GM19324 (cell line): ENCODE measurements around the gene CDKN1C.
A peak's percentile ranks its signal among the peaks of the same experiment; 100 is the strongest.
"Not testable (repeated sequence)": the region's sequence is repeated elsewhere in the genome, so short reads cannot be mapped to it uniquely, and the experiment has no call there.

Source experiments
- ATAC-seq: cut with Tn5 transposase; IDR thresholded peaks from one replicate; pipeline ENCODE4 v1.9.1; 2021; ENCODE audit warnings: mild to moderate bottlenecking, moderate library complexity; ENCODE audit not compliant: unreplicated experiment, low FRiP score

CDKN1C gene

DNA sequence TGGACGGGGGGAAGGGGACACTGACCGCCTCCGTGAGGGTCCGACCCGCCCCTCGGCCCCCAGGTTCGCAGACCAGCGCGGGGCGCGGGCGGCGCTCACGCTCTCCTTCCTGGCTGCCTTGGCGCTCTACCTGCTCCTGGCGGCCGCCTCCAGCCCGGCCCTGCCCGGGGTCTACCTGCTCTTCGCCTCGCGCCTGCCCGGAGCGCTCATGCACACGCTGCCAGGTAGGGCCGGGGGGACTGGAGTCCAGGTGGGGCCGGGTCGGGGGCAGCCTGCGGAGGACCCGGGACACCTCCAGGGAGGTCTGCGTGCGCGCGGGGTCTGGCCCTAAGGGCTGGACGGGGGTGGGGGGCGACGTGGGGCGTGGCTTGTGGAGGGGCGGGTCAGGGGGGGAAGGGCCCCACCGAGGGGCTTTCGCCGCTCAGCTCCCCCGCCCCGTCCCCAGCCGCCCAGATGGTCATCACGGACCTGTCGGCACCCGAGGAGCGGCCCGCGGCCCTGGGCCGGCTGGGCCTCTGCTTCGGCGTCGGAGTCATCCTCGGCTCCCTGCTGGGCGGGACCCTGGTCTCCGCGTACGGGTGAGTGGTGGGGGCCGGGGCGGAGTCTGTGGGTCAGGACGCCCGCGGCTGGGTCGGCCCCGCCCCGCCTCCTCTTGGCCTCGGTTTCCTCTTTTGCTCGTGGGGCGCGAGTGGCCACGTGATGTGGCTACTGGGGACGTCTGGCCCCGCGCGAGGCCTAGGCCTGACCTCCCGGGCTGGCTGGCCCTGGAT, 23.7 kb upstream of the CDKN1C start:
- no peak for ATAC-seq

DNA sequence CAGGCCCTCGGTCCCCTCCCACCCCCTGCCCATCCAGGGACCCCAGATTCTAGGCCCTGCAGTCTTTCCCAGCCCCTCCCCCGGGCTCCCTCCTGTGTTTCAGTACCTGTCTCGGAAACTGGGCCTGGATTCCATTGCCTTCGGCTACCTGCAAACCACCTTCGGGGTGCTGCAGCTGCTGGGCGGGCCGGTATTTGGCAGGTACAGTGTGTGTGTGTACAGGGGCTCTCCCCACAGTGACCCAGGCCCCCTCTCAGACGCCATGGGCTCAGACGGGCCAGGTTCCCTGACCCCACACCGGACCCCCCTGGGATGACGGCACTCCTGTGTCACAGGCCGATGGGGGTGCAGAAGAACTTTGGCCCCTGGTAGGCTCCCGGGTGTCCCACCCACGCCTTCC, 22.6 kb upstream of the CDKN1C start:
- no peak for ATAC-seq

DNA sequence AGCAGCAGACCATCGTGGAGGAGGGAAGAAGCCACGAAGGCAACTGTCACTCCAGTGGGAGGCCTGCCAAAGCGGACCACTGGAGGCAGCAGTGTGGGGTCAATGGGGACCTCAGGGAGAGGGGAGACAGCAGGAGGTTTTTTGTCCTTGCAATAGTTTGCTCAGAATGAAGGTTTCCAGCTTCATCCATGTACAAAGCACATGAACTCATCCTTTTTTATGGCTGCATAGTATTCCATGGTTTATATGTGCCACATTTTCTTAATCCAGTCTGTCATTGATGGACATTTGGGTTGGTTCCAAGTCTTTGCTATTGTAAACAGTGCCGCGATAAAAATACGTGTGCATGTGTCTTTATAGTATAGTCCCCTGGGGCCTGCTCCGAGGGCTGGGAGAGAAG, 19.7 kb upstream of the CDKN1C start:
- ATAC-seq: not testable (repeated sequence)

DNA sequence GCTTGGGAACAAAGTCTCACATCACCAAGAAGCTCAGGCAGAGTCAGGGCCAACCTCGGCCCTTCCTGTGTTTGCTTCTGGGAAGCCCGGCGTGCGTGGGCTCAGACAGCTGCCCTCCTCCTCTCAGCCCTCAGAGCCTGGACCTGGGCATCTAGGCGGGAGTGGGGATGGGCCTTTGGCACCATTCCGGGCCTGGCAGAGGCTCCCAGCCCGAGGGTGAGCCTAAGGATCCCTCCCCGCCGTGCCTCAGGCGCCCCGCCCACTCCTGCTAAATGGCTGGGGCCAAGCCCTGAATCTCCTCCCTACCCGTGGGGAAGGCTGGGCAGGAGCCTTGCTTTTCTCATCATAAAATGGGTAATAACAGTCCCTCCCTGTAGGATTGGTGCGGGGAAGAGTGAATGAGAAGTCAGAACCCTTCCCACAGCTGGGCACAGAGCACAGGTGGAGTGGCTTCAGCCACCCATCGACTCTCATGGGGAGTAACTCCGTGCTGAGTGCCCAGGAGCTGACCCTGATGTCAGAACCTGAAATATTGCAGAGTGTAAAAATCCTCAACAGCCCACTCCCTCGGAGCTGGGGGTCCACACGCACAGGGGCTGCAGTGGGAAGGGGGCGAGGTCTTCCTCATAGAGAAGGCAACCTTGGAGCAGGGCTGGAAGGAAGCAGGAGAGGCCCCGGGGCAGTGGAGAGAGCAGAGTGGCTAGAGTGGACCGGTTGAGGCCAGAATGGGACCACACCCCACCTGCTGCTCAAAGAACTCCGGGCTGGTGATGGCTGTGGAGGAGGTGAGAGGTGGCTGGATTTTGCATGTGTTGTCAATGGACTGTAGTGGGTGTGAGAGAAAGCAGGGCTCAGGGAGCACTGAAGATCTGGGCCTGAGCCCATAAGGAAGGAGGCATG, 18.8 kb upstream of the CDKN1C start:
- no peak for ATAC-seq

DNA sequence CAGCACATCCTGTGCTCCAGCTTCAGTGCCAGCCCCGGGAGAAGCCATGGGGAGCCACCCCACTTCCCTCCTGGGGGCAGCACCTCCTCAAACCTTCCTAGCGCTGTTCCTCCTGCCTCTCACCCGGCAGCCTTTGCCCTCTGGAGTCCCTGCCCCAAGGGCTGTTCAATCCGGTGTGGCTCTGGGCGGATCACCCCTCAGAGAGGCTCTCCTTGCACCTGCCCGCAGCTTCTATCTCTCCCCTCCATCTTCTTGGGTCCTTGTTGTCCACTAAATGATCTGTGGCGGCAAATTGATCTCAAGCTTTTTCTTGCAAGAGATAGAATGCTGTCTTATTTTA, 18.1 kb upstream of the CDKN1C start:
- ATAC-seq: no peak

DNA sequence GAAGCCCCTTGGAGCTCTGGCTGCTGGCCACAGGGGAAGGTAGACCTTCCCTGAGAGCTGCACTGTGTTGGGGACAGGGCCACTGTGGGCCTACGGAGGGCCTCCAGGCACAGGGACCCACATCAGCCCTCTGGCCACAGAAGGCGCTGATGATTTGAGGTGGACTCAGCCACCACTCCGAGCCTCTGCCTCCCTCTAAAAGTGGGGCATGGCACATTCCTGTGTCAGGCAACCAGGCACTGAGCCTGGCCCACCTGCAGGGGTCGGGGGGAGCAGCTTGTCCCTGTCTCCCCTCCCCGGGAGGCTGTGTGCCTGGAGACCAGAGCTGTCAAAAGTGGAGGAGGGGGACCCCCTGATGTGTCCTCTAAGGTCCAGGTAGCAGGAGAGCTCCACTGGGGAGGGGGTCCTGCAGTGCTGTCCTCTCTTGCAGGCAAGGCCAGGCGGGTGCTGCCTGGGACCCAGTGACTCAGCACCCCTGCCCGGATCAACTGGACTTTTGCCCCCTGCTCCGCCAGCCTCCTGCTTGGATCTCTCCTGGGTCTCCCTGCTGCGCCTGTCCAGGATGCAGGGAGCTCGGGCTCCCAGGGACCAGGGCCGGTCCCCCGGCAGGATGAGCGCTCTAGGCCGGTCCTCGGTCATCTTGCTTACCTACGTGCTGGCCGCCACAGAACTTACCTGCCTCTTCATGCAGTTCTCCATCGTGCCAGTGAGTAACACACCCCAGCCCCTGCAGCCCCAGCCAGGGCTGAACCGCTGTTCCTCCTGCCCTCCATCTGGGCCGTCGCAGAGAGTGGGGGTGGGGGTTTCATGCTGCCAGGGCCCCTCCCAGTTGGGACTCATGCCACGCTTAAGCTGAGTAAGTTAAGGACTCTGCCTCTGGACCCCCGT, 17.5 kb upstream of the CDKN1C start:
- ATAC-seq: no peak

DNA sequence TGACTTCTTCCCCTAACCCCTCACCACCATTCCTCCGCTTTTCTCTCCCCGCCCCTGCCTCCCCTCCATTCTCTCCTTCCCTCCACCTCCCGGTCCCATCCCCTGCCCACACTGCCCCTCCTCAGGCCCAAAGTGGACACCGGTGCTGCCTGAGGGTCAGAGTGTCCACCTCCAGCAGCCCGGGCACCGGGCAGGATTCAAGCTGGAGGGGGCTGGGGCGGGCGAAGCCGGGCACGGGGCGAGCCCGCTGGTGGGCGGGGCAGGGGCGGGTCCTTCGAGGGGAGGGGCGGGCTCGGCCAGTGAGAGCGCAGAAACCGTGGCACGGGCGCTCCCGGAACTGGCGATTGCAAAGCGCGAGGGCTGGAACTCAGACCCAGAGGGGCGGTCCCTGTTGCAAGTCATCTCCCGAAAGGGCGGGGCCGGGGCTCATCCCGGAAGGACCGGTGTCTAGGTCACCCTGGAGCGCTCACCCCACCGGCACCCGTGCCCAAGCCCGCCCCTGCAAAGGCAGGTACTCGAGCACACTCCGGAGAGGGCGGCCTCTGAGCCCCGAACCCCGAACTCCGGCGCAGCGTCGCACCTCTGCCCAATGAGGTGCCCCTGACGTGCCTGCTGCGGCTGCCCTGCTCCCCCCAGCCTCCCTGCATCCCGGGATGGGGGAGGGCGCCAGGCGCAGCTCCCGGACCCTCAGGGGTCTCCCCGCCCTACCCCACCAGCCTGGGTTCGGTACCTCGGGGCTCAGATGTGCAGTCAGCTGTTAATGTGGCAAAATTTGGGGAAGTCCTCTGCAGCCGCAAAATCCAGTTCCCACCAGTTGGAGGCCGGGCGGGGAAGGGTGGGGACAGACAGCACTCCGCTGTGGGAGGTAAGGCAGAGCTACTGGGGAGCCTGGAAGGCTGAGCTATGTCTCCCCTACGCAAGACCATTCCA, 16.5 kb upstream of the CDKN1C start:
- peak; percentile 92 for ATAC-seq

DNA sequence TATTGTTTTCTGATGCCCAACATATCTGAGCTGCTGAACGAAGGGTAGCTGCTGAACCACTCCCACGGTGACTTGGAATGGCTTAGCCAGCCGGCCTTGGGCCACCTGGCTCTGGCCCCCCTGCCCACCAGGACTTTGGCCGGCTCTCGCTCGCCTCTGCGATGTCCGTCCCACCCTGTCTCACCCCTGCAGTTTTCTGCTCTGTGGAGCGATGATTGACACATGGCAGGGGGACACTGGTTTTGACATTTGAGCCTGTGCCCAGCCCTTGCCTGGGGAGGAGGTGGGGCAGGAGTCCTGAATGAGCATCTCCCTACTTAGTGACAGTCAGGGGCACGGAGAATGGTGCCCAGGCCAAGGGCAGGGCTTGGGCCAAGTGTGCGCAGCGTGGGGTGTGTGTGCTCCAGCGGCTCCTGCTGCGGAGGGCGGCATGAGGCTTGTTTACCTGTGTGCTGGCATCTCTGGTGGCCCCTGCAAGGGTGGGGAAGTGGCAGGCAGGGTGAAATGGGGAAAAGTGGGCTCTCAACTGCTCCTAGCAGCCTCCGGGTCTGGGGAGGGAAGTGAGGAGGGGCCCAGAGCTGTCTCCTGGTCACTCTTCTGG, 15.7 kb upstream of the CDKN1C start:
- no peak for ATAC-seq

DNA sequence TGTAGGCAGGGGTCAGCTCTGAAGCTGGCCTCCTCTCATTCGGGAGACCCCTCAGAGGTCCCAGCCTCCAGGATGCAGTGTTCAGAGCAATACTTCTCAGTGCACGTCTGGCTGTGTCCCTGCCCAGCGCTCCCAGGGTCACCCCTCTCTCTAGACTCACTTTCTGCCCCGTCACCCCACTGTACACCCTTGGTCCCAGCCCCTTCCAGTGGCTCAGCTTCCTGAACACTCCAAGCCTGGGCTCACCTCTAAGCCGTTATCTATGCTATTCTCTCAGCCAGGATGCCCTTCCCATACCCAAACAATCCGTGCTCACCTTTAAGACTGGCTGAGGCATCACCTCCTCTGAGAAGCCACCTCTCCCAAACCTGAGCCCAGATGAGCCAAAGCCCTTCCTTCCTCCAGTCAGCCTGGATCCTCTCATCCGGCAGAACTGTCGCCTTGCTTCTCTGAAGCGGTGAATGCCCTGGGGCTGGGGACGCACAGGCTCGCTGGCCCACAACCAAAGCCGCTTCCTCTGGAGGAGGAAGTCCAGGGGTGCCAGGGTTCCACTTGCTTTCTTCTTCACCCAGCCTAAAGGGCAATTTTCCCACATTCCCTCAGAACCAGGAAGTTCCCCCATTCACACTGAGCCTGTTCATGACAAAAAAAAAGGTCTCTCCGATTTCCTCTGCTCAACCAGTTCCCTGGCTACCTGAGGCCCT, 13.7 kb upstream of the CDKN1C start:
- ATAC-seq: no peak

DNA sequence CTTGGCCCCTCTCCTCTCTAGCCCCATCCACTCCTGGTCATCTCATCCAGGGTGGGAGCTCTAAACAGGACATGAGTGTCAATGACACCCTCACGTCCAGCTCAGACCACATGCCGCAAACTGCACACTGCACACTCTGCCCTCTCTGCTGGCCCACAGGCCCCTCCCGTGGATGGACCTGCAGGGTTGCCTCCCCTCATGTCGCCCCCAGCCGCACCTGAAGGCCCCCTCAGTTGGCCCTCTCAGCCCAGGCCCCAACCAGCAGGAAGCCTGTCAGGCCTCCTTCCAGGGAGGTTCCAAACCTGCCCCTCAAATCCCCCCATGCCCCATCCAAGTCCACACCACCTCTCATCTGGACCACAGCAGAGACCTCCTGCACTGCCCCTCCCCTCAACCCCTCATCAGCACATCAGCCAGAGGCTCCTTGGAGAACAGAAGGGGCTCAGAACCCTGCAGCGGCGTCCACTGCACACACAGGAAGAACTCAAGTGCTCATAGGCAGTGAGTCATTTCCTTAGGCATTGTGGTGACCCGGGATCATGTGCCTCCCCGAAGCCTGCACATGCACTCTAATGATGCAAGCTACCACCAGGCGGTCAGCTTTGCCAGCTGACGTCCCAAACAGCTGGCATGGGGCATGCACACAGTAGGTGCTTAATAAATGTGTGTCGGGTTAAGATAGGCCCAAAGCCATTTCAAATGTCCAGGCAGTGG, 12.9 kb upstream of the CDKN1C start:
- ATAC-seq: no peak

DNA sequence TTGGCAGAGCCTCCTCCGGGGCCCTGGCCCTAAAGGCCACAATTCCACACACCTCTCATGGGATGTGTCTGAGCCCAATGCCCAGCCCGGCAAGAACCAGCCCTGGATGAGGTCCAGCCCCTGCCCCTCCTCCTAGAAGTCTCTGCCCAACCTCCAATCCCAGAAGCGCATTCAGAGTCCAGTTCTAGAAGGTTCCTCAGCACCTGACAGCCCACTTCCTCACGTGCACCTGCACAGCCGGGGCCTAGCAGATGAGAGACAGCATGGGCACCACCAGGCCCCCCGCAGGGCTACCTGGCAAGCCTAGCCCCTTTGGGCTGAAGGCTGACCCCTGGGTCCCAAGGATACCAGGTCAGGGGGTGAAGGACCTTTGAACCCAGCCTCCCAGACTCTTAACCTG, 11.5 kb upstream of the CDKN1C start:
- no peak for ATAC-seq

DNA sequence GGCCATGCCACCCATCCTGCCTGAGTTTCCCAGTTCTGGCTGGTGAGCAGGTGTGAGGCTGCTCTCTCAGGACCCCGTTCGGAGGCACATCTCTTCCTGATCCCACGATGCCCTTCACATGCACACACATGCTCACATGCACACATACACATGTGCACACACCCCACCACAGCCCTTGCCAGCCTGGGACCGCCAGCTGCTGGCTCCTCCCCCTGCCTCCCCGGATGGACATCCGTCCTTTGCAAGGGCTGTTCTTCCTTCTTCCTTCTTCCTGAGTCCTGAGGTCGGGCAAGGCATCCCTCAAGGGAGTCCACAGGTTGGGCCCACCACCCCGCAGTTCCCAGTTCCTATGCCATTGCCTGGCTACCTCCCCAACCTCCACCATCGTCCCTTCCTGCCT, 10.5 kb upstream of the CDKN1C start:
- ATAC-seq: no peak

DNA sequence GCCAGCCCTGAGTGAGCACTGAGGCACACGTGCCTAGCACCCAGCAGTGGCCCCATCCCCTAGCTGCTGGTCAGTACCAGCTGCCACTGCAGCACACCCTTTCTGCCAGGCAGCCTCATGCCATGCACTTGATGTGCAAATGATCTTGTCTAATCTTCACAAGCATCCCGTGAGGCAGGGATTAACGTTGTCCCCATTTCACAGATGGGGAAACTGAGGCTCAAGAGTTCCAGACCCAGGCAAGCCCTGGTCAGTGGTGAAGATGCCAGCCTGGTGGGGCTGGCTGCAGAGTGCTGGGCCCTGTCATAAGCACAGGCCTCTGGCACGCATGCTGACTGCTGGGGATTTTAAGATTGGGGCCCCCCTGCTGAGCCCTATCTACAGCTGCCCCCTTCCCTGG, 8.4 kb upstream of the CDKN1C start:
- no peak for ATAC-seq

DNA sequence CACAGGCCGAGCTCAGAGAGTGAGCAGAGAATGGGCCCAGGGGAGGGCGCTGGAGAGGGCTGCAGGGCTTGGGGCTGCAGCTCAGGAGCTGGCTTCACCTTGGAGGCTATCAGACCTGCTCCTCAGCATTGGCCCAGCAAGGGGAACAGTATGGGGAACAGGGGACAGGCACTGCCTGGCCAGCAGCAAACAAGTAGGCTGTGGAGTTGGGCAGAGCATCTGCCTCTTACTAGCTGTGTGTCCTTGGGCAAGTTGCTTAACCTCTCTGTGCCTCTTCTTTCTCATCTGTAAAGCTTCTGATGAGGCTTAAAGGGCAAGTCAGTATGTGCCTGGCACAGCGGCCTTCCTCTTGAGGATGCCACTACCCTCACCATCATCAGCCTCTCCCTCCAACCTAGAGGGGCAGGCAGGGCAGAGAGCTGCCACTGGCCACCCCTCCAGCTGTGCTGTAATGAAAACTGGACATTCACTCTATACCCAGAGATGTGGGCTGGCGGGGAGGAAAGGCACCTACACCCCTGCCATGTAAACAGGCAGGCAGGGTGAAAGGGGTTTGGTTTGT, 7.5 kb upstream of the CDKN1C start:
- ATAC-seq: no peak

DNA sequence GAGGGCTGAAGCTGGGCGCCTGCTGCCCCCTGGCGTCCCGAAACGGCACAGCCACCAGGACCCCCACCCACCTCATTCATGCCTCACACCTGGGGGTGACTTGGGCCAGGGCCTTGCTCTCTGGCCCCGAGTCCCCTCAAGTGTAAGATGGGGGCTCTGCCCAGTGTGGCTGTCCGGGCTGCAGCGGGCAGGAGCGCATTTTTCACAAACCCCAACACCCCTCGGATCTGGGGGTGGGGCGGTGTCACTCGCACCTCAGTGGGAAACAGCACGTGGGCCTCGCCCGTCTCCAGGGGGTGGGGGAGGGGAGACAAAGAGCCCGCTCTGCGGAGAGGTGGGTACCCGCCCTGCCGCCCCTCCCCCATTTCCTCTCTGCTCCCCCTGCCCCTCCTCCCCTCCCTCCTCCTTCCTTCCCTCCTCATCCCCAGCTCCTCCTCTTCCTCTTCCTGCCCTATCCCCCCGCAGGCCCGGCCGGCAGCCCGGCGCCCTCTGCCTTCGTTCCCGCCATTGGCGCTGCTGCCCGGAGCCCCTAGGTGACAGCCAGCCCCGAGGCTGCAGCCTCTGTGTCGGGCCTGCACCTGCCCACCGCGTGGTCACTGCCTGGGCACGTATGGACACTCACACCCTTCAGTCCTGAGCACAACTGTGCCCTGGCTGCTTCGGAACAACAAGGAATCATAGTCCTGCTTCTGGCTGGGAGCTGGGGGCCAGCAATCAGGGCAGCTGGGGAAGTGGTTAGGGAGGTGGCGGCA, 6.8 kb upstream of the CDKN1C start:
- no peak for ATAC-seq

DNA sequence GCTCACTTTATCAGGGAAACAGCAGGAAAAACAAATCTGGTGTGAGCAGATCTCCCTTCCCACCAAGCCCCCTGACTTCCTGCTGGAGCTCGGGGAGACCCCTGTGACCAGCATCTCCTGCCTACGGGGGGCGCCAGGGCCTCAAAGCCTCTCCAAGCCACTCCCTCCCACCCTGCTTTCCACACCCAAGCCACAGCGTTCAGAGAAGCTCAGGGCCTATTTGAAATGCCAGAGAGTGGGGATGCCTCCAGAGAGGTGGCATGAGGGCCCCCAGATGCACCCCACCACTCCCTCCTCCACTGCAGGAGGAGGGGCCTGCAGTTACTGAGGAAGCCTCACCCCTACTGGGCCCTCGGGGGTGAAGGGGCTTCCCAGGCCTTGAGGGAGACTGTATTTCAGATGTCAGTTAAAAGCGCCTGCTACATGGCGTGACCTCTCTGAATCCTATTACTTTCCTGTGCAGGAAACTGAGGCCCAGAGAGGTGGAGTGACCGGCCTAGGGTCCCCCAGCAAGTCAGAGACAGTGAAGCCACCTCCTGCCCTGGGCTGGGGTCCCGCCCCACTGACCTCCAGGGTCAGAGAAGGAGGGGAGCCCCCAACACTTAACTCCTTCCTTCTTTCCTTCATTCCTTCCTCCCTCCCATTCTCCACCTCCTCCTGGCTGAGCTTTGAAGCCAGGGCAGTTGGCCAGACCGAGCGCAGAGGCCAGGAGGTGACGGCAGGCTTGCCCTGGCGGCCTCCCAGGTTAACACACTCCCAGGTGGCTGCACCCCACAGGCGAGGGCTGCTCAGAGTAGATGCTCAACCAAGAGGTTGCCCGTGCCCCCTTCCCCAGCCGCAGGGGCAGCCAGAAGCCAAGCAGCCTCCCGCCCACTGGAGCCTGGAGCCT, 6.0 kb upstream of the CDKN1C start:
- ATAC-seq: no peak
